HPDE6-E6E7 (cell line): ENCODE results near the gene ZFYVE21.
"Not testable (repeated sequence)": the region's sequence is repeated elsewhere in the genome, so short reads cannot be mapped to it uniquely, and the experiment has no call there.

Experiments used
- DNase-seq: peaks from one replicate; pipeline ENCODE4 v3.0.0; 2011; ENCODE audit warnings: missing footprints; ENCODE audit errors: extremely low spot score

ZFYVE21 gene

DNA sequence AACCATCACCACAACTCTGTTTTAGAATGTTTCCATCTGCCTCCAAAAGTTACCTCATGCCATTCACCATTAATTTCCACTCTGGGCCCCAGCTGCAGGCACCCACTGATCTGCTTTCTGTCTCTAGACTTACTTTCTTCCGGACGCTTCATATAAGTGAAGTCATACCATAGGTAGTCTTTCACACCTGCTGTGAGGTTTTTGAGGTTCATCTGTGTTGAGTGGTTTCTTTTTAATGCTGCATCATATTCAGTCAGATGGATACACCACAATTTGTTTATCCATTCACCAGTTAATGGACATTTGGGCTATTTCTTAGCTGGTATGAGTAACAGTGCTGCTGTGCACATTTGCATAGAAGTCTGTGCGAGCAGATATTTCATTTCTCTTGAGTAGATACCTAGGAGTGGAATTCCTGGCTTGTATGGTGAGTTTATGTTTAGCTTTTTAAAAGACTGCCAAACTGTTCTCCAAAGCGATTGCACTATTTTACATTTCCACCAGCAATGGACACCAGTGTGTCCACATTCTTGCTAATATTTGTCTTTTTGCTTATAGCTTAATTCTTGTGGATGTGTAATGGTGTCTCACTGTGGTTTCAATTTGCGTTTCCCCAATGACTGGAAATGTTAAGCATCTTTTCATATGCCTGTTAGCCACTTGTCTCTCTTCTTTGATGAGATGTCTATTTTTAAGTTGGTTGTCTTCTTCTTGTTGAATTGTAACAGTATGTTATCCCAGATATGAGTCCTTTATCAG is 48.3 kb downstream of the ZFYVE21 start:
- DNase-seq: no peak

- no peak for DNase-seq
Observed at GRCh38 chr14:103765526-103765925, 49.9 kb downstream of the ZFYVE21 start.

DNA sequence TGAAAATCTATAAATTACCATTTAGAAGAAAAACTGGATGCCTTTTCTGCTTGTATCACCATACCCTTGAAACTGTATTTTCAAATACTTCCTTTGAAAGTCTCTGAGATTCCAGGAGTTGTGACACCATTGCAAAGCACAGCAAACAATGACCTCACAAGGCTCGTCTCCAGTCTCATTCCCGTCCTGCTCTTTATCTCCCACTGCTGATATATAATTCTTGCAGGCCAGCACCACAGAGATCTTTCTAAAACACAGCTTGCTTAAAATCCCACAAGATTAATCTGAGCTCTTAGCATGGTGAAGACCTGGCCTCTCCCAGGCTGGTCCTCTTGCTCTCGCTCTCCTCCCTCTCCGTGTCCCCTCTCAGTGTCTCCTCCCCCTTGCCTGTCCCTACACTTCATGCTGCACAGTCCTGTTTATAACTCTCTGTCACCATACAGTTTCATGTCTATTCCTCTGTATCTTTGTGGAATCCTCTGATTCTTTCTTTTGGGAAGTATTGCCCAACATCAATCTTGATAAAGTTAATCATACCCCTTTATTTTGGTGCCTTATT is 51.8 kb downstream of the ZFYVE21 start:
- DNase-seq: no peak

DNA sequence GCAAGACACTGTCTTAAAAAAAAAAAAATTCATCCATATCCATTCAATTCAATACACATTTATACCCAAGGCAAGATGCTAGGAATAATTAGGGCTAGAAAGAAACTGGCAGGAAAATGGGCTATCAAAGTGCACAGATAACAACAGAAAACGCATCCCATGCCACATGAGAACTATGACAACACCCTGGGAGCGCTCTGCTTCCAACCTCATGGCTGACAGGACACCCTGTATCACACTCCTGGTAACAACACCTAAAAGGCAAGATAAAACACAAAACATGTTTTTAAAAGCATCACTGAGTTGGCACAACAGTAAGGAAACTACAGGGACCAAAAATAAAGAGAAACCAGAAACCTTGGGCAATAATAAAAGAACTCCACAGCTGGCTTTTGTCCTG is 54.9 kb downstream of the ZFYVE21 start:
- no peak for DNase-seq

GRCh38 chr14:103770902-103771301 is 55.3 kb downstream of the ZFYVE21 start:
- DNase-seq: no peak

- no peak for DNase-seq
Observed at GRCh38 chr14:103772078-103772712, 56.6 kb downstream of the ZFYVE21 start.

- no peak for DNase-seq
Observed at GRCh38 chr14:103773521-103773920, 57.9 kb downstream of the ZFYVE21 start.

GRCh38 chr14:103775506-103775905 is 59.9 kb downstream of the ZFYVE21 start:
- DNase-seq: no peak

DNA sequence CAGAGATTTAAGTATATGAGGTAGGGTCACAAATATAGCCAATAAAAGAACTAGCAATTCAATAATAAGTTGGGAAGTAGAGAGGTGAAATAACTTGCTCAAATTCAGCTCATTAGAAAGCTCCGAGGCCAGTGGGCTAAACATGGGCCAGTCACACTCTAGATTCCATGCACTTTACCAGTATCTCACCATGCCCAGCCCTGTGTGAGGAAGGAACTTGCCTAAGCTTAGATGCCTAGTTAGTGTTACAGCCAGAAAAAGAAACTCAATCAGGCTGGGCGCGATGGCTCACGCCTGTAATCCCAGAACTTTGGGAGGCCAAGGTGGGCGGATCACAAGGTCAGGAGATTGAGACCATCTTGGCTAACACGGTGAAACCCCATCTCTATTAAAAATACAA is 60.7 kb downstream of the ZFYVE21 start:
- DNase-seq: not testable (repeated sequence)

- DNase-seq: no peak
Observed at GRCh38 chr14:103782376-103782775, 66.8 kb downstream of the ZFYVE21 start.
